ENCODE results near the gene SLC4A4. TPM values are rescaled to one million over a fixed set of nuclear protein-coding genes. Genes with fewer than 3 reads are reported as not detected.

The SLC4A4 gene
- under 0.01 and 0.20 TPM in 2 replicates for total RNA-seq

GRCh38 chr4:71338846-71339593 is at the start of gene SLC4A4:
Gene SLC4A4 (plus strand): TSS chr4:71339020.

